HG03521 (cell line): ENCODE measurements around the gene UPP2.

ENCODE experiments used
- ATAC-seq: cut with Tn5 transposase; IDR thresholded peaks from one replicate; pipeline ENCODE4 v1.9.1; 2021; ENCODE audit warnings: mild to moderate bottlenecking, moderate library complexity; ENCODE audit not compliant: unreplicated experiment

Gene UPP2

DNA sequence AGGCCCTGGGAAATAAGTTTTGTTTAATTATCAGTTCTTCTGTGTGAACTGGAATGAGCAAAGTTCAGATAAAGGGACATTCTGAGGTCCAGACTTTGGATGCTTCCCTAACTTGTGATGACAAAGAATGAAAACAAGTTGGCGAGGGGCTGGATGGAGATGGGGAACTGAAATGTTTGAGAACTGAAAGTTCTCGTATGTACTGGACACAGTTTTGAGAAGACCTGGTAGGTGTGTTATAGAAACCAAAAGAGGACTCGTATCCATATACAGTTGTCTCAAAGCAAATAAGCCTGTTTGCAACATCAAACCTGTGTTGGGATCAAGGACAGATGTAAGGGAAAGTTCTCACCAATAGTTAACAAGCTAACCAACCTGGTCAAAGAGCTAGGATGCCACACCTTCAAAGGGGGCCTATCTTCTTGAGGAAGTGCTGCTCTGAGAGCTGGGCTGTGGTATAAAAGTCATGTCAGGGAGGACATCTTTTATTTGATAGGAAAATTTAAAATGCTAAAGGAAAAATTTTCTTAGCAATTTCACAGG, at the start of gene UPP2:
Gene UPP2, plus strand, starts transcription at position 493 of the 543 bp plus-strand sequence. CDS start 188 bp downstream, outside the sequence.
- ATAC-seq = no peak

DNA sequence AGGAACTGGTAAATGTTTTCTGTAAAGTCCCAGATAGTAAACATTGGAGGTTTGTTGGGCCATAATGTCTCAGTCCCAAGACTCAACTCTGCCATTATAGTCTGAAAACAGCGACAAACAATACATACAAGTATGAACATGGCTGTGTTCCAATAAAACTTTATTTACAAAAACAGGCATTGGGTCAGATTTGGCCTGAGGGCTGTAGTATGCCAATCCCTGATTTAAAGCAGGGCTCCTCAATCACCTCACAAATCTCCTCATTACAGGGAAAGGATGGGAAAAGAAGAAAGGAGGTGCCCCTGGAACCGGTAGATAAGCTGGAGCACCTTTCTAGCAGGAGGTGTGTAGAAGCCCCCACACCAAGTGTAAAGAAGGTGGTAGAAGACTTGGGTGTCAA, 48.9 kb upstream of the UPP2 start:
- no peak for ATAC-seq

- no peak for ATAC-seq
Measured at GRCh38 chr2:158056875-158057274, 44.8 kb upstream of the UPP2 start.

DNA sequence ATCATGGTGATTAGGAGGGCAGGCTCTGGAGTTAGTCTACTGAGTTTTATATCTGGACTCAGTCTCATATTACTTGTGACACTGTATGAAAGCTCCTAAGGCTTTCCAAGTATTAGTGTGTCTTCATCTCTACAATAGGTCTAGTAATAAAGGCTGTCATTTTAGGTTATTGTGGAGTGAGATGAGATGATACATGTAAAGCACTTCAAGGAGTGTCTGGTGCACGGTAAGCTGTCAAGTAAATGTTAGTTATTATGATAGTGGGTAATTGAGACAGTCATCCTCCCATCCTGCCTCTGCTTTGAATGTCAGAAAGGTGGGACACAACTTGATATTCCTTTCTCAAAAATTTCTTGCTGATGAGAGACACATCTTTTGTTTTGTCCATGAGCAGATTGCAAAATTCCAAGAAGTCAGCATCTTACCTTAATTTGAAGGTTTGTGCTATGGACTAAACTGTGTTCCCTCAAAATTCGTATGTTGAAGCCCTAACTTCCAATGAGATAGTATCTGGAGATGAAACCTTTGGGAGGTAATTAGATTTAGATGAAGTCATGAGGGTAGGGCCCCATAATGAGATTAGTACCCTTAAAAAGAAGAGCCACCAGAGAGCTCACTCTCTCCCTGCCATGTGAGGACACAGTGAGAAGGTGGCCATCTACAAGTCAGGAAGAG, 41.4 kb upstream of the UPP2 start:
- ATAC-seq = no peak

DNA sequence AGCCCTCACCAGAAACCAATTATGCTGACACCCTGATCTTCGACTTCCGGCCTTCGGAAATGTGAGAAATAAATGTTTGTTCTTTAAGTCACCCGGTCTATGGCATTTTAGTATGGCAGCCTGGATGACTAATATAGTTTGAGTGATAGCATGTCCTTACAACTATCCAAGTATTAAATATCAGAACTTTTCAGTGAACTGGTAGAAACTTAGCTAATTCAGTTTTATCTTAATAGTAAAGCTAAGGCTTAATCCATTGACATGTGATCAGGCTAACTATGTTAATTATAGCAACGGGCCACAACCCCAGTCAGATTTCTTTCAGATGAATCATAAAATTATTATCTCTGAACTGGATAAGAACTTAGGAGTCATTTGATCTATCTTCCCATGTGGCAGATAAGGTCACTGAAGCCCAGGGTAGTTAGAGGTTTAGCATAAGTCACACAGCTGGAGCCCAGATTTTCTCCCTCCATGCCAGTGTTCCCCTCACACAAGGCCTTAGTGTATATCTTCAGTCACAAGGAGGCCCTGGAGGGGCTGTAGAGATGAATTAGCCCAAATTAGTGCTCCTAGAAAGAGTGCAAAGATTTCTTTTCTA, 40.7 kb upstream of the UPP2 start:
- no peak for ATAC-seq

DNA sequence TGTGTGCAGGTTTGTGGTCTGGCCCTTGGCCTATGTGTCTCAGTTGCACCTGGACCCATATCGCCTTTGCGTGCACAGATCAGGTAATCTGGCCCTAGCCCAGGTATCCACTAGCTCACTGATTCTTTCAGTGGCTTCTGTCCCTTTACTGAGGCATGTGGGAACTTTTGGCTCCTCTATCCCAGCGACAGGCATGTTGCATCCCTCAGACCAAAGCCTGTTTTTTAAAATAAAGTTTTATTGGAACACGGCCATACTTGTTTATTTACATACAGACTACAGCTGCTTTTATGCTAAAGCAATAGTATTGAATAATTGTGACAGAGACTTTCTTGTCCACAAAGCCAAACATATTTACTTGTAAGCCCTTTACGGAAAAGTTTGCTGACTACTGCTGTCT, 39.9 kb upstream of the UPP2 start:
- ATAC-seq = no peak

DNA sequence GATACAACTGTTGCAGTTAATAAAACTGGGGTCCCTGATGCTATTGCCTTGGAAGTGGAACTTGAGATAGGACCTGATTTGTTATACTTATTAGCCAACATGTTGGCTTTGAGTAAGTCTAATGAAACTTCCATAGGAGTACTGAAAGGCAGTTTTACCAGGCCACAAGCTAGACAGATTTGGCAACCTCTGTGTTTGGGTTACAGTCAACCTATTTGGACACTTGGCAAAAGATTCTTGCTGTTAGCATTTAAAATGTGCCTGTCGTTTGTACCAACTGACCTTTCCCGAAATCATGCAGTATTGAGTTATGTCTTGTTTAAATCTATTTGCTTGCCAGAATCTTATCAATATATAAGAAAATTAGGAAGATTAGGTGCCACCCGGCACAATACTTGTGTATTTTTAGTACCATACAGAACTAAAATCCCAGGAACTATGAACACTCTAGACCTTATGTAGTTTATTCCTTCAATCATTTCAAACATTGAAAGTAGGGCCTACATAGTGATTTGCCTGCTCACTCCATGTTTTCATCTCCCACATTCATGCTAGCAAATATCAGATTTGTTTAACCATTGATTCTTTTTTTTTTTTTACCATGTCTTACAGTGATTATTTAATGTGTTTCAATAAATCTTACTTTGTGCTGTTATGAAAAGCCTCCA, 35.5 kb upstream of the UPP2 start:
- ATAC-seq = no peak

- ATAC-seq = no peak
Measured at GRCh38 chr2:158071018-158071417, 30.7 kb upstream of the UPP2 start.

- no peak for ATAC-seq
Measured at GRCh38 chr2:158072361-158072760, 29.3 kb upstream of the UPP2 start.

- ATAC-seq = no peak
Measured at GRCh38 chr2:158079672-158080071, 22.0 kb upstream of the UPP2 start.

DNA sequence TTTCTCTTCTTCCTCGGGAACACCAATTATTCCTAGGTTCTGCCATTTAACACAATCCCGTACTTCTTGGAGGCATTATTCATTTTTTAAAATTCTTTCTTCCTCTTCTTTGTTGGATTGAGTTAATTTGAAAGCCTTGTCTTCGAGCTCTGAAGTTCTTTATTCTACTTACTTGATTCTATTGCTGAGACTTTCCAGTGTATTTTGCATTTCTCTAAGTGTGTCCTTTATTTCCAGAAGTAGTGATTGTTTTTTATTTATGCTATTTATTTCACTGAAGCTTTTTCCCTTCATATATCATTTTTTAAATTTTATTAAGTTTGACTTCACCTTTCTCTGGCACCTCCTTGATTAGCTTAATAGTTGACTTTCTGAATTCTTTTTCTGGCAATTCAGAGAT, 13.6 kb upstream of the UPP2 start:
- no peak for ATAC-seq

DNA sequence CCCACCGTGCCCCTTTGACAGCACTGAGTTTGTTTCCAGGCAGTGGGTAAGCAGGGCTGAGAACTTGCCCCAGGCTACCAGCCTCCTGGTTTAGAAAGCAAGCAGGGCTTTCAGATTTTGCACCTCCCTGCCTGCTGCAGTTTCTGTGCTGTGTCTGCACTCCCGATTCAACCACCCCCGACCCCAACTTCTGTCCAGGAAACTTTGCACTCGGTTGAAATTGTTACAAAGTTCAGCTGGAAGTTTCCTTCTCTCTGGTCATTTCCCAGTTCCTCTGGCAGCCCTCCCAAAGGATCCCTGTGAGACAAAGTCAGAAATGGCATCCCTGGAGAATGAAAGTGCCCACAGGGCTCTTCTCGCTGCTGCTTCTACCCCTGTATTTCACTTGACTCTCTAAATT, 12.4 kb upstream of the UPP2 start:
- no peak for ATAC-seq

- no peak for ATAC-seq
Measured at GRCh38 chr2:158091647-158092046, 10.0 kb upstream of the UPP2 start.

DNA sequence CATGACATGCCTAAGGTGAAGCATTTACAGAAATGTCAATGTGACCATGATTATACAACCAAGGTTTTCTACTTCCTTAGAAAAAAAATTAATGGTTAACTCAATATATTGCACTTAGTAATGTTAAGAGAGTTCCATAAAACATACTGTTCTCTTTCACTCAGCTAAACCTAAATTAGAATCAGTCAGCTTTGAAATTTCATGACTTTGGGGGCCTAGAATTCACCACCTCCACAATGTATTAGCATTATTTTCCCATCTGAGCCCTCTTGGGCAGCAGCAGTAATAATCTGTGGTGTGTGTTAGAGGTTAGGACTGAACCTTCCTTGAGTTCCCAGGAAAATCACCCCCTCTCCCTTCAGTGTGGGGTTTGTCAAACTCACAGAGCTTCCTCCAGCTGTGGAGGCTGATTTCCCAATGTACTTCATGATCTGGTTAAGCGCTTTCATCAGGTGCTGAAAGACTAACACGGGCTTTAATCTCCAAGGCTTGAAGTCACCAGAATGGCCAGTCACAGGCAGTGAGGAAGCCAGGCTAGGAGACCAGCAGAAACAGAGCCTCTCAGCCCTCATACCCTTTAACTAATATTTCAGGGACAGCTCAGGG, 7.1 kb upstream of the UPP2 start:
- ATAC-seq = no peak

GRCh38 chr2:158095269-158095668, 6.4 kb upstream of the UPP2 start:
- ATAC-seq = no peak

- no peak for ATAC-seq
Measured at GRCh38 chr2:158095912-158096311, 5.8 kb upstream of the UPP2 start.

DNA sequence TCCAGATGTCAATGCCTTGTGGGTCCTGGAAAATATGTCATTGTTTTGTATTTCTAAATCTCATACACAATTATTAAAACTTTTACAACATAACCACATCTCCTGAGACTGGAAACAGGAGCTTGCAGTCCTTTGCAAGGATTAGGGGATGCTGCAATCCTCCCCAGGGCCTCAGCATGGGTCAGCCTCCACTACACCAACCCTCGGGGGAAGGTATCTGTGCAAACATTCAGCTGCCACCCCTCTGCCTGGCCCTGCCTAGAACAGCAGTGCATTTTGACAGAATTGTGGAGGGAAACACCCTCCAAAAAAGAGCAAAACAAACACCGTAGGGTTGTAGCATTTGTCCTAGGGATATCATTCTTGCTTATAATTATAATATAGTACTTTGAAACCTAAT, 4.2 kb upstream of the UPP2 start:
- no peak for ATAC-seq

- ATAC-seq = no peak
Measured at GRCh38 chr2:158098178-158098577, 3.5 kb upstream of the UPP2 start.

DNA sequence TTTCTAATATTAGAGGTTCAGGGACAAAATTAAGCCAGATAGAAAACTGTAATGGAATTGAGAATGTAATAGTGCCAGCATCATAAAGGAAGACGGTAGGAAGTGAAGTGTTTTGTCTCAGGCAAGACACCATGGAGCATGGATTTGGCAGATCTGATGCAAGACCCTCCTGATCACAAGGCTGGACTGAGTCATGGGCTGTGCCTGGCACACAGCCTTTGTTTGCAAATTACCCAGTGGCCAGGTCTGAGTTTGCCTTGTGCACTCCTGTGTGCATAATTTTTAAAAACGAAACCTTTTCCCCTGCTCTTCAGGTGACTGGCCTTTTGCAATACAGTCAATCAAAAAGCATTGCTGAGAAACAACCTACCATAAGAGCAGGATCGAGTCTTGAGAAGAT, 2.0 kb upstream of the UPP2 start:
- no peak for ATAC-seq

DNA sequence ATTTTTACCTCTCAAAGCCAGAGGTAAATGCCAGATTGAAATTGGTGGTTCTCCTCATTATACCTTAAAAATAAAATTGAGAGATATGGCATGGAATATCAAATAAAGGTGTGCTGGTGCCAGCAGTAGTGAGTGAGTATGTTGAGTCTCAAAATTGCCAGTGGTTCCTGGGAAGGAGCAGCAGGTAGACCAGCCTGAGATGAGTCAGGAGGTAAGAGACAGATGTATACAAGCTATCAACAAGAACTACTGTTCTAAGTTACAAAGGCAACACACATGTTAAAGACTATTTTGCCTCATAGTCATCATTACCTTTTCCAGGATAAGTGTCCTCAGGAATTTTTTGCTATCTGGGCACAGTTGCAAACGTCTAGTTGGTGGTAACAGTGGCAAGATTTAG, 1.3 kb upstream of the UPP2 start:
- no peak for ATAC-seq

DNA sequence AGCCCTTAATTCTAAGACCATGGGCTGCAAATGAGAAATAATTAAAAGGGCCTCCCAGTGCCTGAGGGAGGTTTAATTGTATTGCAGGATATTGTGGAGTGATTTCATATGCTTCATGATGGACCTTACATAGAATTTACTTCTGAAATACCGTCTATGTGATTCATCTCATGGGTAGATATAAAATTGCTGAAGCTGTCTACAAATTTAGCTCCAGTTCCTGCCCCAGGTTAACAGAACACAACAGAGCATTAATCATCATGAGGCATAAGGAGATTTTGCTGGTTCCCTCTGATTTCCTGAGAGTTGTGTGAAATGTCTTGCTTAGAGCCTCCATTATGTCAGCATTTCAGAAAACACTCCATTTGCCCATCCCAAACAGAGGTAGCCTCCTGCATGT, 770 bp downstream of the UPP2 start:
- no peak for ATAC-seq
